Measurements from ENCODE around the gene ARID1B. TPM values are rescaled to one million over a fixed set of nuclear protein-coding genes. Genes with fewer than 3 reads are reported as not detected.

The ARID1B gene
- total RNA-seq (280 and 297 TPM in 2 replicates), polyA plus RNA-seq (47.2 and 59.0 TPM in 2 replicates), polyA minus RNA-seq (123 and 167 TPM in 2 replicates)
- 78.4 TPM for total RNA-seq (2013)

DNA sequence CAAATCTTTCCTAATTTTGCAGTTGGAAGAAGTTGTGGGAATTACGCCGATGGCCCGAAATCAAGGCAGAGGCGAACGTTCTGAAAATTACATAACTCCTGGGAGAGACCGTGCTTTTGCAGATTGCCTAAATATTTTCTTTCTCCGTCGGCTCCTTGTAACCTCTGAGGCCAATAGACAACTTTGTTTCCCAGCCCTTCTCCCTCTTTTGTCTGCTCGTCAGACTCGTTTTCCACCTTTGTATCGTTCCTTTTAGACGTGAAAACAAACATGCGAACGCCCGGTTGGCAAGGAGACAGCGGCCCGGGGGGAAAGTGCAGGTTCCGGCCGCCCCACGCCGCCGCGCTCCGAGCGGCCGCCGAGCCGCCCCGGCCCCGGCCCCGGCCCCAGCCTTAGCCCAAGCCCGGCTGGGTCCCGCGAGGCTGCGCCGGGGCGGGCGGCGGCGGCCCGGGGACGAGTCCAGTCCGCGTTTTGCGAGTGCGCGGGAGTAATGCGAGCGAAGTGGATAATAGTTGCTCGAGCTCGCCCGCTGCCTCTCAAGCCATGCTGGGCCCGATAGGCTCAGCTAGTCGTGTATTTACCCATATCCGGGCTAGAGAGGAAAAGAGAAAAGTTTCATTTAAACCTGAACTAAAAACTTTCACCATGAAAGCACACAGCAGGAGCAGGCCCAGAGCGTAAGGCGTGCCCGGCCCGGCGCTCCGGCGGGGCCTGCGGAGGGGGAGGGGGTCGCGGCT, at the start of gene ARID1B:
TSS of gene ARID1B (plus strand) at position 539 of the 737 bp plus-strand sequence. CDS start 303 bp downstream, outside the sequence.
- POLR2A ChIA-PET, result interaction anchor here (0.6 to 2.9 kb wide), 15 partner anchors 9 to 244 kb away, joined by 3 to 20 read pairs (median 4); no protein-coding TSS in a partner anchor
- Histone ChIP-seq H2AFZ (ENCODE audit: insufficient read depth, low read depth, low read length, poor library complexity, severe bottlenecking) (peak within 1 kb of the TSS; percentile 87), H3K27me3 (replicated peaks in 1 of 4; ENCODE audit: control extremely low read depth in 1 of 4, control insufficient read depth in 3 of 4, insufficient read depth in 4 of 4, low read length in 3 of 4) (no peaks in the 10 kb centered on the region), H3K79me2 (ENCODE audit: control insufficient read depth, insufficient read depth, low read length) (peaks cover 42% of the 10 kb centered on the region), H3K9ac (ENCODE audit: low read length) (peak within 1 kb of the TSS; percentile 77), H4K20me1 (ENCODE audit: control insufficient read depth, insufficient read depth, low read length, poor library complexity, severe bottlenecking) (no peaks in the 10 kb centered on the region), H3K27ac (ENCODE audit: low read length in 2 of 2) (peak within 1 kb of the TSS; percentile 92 to 94), H3K4me2 (replicated peaks; ENCODE audit: low read depth, low read length, poor library complexity, severe bottlenecking) (peak within 1 kb of the TSS; percentile 89), H3K4me3 (ENCODE audit: control extremely low read depth in 1 of 5, extremely low read depth in 1 of 5, insufficient read depth in 1 of 5, low read depth in 2 of 5, low read length in 4 of 5) (peak within 1 kb of the TSS; percentile 70 to 92 (median 81)), H3K4me1 (ENCODE audit: control insufficient read depth in 2 of 2, insufficient read depth in 2 of 2, low read length in 2 of 2) (peaks cover 12 to 26% of the 10 kb centered on the region in 2 donors), H3K9me3 (ENCODE audit: control extremely low read depth in 1 of 3, control insufficient read depth in 2 of 3, insufficient read depth in 1 of 3, low read length in 2 of 3) (no peaks in the 10 kb centered on the region), H3K36me3 (replicated peaks in 1 of 2; ENCODE audit: control extremely low read depth in 1 of 2, control insufficient read depth in 1 of 2, extremely low read depth in 1 of 2, insufficient read depth in 2 of 2, low read length in 1 of 2) (no peaks in the 10 kb centered on the region)
- TF ChIP-seq, protein P1, sequence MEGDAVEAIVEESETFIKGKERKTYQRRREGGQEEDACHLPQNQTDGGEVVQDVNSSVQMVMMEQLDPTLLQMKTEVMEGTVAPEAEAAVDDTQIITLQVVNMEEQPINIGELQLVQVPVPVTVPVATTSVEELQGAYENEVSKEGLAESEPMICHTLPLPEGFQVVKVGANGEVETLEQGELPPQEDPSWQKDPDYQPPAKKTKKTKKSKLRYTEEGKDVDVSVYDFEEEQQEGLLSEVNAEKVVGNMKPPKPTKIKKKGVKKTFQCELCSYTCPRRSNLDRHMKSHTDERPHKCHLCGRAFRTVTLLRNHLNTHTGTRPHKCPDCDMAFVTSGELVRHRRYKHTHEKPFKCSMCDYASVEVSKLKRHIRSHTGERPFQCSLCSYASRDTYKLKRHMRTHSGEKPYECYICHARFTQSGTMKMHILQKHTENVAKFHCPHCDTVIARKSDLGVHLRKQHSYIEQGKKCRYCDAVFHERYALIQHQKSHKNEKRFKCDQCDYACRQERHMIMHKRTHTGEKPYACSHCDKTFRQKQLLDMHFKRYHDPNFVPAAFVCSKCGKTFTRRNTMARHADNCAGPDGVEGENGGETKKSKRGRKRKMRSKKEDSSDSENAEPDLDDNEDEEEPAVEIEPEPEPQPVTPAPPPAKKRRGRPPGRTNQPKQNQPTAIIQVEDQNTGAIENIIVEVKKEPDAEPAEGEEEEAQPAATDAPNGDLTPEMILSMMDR (IDR thresholded peaks at IDR 0.05), result no peak
- no peak for TF ChIP-seq EZH2 (IDR thresholded peaks at IDR 0.05; ENCODE audit: borderline replicate concordance, insufficient read depth, low read depth, low read length, poor library complexity, severe bottlenecking)
- Mint-ChIP-seq H3K9me3 (ENCODE audit: insufficient read depth) (no peaks in the 10 kb centered on the region), H3K27ac (peak within 1 kb of the TSS; percentile 98), H3K4me3 (peak within 1 kb of the TSS; percentile 94), H3K4me1 (peaks cover 42% of the 10 kb centered on the region), H3K27me3 (no peaks in the 10 kb centered on the region)
- peak; percentile 65 for ATAC-seq (ENCODE audit: low read depth)
- intact Hi-C loops (cut with micrococcal nuclease), result loop anchor here (1.0 to 2.0 kb wide), 7 partner anchors 9 to 244 kb away; no protein-coding TSS in a partner anchor
- under 1% methylated on average over 60 of the region's 65 CpGs for WGBS (ENCODE audit: insufficient coverage)
- DNase-seq, result peak; percentile 93
- CTCF ChIA-PET, result interaction anchor here (1.0 to 2.7 kb wide), 9 partner anchors 9 to 212 kb away, joined by 3 to 22 read pairs (median 4); no protein-coding TSS in a partner anchor
